Stimulated activated CD8-positive, alpha-beta memory T cell treated with anti-CD3 and anti-CD28 coated beads, Interleukin-12 subunit alpha, Interleukin-12 subunit beta, amount 100 ng/mL, for 1 hour (primary cell): ENCODE data around the gene PTPRE.

Experiments
- DNase-seq: peaks from one replicate; pipeline ENCODE4 v3.0.0-alpha.2; 2020; ENCODE audit warnings: low read depth

Gene PTPRE

GRCh38 chr10:128027306-128027705 is 120.4 kb downstream of the PTPRE start:
- DNase-seq, result no peak

GRCh38 chr10:128027822-128028507 is 121.1 kb downstream of the PTPRE start:
- no peak for DNase-seq

DNA sequence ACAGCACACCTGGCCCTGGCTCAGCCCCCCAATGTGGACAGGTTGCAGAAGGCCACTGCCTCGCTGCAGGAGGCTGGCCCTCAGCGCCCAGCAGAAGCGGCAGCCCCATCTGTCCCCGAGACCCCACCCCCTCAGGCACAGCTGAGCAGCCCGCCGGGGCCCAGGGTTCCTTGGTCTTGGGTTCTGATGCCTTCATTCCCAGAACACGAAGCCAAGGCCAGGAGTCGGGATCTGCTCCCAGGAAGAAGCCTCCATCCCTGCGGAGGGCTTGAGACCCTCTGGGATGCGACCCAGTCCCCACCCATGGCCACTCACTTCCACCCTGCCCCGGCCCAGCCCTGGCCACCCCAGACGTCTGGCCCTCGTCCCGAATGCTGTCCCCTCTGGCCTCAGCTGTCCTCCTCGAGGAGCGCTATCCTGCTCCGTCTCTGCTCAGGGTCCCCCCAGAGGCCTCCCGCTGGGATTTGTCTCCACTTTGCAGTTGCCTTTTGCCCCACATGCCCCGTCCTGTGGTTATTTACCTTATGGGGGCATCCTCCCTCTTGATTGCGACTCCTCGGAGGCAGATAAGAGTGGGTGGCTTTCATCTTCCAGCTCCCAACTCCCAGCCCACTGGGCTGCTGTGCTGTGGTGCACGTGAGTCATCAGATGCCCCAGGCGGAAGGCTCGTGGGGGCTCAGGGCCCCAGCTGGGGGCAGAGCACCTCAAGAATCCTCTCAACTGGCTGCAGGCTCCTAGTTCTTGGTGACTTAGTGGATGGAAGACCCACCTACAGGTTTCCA is 121.8 kb downstream of the PTPRE start:
- DNase-seq, result no peak

GRCh38 chr10:128029290-128029651 is 122.4 kb downstream of the PTPRE start:
- no peak for DNase-seq

GRCh38 chr10:128029731-128030369 is 122.9 kb downstream of the PTPRE start:
- DNase-seq, result no peak

DNA sequence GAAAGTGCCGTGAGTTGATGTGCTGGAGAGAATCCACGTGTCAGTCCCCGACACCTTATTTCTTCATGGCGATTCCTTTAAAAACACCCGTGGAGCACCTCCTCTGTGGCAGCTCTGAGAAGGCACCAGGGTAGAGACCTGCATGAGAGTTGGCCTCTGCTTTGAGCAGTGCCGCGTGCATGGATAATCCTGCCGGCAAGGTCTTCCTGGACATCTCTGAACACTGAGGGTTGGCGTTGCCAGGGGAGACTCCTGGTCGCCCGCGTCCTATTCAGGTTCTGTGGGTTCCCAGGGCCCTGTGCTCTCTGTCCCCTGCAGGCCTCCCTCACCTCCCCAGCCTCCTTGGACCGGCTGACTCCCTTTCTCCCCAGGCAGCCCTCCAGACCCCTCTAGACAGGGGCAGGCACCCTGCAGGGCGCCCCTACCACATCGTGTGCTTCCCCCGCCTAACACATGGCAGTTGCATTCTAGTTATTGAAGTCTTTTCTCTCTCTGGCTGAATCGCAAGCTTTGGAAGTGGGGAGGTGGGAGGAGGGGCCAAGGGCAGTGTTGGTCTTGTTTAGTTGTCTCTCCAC is 123.7 kb downstream of the PTPRE start:
- DNase-seq, result no peak

DNA sequence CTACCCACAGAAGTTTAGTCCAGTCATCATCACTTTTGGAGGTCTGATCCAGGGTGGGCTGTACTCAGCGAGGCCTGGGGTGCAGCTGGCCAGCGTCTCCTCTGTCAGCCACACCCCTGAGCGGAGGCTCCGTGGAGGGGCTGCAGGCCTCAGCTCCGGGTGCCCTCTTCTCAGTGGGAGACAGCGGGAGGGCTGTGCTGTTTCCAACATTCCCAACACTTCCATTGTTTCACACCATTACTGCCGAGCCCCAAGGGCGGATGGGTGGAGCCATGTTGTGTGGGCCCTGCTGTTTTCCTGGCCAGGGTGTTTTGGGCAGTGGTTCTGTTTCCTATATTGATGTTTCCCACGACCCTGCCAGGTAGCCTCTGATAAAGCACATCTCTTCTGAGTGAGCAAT is 124.3 kb downstream of the PTPRE start:
- DNase-seq, result no peak

GRCh38 chr10:128032466-128032865 is 125.6 kb downstream of the PTPRE start:
- no peak for DNase-seq

GRCh38 chr10:128035557-128035973 is 128.7 kb downstream of the PTPRE start:
- DNase-seq, result peak; percentile 39

DNA sequence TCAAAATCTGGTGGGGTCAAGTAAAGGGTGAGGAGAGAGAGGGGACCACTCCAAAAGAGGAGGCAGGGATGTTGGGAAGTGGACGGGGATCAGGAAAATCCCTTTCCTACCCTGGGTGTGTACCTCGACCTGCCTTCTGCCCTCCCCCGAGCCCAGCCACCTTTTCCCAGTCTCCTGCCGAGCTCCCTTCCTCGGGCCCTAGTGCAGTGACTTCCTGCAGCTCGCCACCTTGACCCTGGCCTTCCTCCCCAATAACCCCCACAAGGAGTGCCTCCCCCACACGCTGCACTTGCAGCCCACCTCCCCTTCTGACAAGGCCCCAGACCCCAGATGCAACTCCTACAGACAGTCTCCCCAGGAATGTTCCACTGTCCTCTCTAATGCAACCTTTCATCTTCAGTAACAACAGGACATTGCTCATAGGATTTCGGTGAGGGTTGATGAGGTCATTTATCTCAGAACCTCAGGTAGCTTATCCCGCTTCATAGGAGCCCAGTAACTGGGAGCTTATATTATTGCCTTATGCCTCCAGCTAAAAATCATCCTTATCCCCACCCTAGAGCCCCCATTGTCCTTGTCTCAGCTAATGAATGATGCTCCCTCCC is 129.2 kb downstream of the PTPRE start:
- DNase-seq, result no peak

- no peak for DNase-seq
Measured at GRCh38 chr10:128036746-128037543, 130.0 kb downstream of the PTPRE start.

DNA sequence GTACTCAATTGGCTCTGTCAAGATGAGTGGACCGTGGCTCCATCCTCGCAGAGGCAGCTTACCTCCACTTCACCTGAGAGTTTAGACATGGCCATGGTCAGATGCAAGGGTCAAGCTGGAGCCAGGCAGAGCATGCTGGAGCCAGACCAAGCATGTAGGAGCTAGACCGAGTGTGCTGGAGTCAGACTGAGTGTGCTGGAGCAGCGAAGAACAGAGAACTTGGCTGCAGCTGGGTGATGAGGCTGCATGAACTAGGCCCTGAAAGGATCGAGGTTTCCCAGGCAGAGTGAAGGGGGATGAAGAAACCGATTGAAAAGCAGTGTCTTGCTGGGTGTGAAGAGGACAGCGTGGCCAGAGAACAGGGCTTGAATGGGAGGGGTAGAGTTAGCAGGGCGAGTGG is 133.2 kb downstream of the PTPRE start:
- no peak for DNase-seq

- DNase-seq, result no peak
Measured at GRCh38 chr10:128040681-128041080, 133.8 kb downstream of the PTPRE start.

- no peak for DNase-seq
Measured at GRCh38 chr10:128042131-128042610, 135.3 kb downstream of the PTPRE start.

DNA sequence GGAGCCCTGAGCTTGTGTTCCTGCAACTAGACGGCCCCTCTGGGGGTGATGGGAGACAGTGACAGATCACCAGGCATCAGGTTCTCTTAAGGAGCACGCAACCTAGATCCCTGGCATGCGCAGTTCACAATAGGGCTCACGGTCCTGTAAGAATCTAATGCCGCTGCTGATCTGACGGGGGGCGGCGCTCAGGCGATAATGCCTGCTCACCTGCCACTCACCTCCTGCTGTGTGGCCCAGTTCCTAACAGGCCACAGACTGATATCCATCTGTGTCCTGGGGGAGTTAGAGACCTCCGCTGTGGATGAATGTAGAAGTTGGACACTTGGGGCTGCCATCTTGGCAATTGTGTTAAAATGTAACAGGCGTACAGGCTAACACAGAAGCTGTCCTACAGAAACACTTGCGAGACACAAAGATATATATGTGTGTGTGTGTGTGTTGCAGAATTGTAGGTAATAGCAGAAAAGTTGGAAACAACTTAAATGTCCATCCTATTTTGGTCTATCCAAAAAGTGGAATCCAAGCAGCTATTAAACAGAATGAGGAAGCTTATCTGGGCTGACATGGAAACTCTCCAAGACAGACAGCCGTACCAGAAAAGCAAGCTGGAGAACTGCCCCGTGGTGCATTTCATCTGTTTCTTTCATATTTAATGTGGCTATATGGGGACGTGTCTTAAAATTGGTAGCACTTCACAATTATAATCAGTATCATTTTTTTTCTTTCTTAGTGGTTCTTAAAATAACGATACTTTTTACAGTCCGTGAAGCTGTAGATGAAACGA is 136.5 kb downstream of the PTPRE start:
- DNase-seq, result no peak

- no peak for DNase-seq
Measured at GRCh38 chr10:128044186-128044585, 137.3 kb downstream of the PTPRE start.

DNA sequence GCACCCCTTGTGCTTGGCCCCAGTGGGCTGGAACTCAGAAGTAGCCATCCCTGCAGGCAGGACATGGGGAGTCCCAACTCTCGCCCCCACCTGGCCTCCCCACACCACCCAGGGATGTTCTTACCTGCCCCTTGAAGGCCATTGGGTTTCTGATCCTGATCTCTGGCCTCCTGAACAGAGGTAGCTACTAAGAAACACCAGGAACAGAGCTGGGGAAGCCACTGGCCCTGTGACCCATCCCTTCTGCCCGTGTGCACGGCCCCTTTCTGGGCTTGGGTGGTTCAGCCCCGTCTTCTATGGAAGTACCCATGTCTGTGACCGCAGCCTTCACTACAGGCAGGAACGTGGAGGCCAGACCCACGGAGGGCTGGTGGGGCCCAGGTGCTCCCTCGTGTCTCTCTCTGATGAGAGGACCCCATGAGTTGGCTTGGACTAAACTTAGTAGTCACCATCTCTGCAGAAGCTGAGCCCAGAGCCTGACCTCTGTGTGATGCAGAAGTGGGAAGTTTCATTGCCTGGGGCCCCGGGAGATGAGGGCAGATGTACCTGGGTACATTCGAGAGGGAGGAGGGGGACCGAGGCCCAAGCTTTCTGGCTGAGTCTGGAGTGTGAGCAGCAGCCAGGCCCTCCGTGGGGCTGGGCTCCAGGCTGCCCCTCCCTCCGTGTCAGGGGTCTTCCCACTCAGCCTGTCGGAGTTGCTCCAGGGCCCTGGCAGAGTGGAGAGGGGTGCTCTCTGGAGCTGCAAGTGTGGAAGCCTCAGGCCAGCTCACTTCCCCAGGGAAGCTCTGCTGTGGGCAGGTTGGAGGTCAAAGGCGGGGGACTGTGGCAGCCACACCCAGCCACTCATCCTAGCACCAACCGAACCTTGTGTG is 138.3 kb downstream of the PTPRE start:
- DNase-seq, result no peak

- no peak for DNase-seq
Measured at GRCh38 chr10:128045833-128046120, 138.9 kb downstream of the PTPRE start.

DNA sequence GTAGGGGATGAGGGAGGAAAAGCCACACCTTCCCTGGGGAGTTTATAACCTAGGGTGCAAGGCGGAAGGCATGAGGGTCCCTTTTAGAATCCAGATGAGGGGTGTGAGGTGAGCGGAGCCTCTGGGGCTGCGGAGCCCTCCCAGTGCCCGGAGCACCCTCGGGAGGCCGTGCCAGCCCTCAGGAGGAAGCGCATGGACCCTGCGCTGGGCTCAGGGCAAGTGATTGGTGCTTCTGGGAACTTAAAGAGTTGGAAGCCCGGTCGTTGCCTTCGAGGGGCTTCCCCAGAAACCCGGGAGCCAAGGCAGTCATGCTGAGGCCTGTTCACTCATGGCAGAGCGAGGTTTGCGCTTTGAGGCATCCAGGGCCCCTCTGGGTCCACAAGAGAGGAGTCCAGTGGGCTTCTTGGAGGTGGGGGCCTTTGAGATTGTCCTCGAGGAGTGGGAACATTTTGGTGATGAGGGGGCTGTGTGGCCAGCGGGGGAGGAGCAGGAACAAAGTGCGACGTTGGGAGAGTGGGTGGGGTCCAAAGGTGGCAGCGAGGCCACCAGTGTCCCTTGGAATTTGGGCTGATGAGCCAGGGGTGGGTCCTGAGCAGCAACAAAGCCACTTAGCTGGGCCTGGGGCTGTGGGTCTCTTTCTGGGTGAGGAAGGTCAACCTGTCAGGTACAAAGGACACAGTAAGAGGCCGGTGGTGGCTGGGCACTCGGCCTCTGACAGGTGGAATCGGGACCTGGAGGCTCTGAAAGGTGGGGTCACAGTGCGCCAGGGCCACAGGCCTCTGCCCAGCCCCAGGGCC is 139.5 kb downstream of the PTPRE start:
- DNase-seq, result no peak
